ENCODE measurements around the gene HTRA2. TPM values are rescaled to one million over a fixed set of nuclear protein-coding genes. Genes with fewer than 3 reads are reported as not detected.

HTRA2 gene
- total RNA-seq, 1 donor from 2014 or later = 53.1 TPM

DNA sequence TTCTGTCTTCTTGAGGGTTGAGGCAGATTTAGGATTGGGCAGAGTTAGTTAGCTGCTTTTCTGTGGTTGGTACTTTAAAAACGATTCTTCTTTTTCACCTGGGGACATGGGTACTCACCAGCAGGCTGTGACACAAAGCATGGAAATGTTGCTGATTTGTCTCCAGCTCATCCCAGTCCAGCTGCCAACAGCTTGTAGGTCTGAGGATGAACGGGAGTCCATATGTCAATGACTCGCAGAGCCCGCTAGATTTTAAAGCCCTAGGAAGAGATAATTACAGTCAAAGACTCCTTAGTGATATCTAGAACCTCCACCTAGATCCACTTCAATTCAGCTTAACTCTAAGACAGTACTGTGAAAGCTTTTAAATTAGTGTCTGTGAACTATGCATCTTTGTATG lies 45.6 kb downstream of the HTRA2 start:
- Mint-ChIP-seq H3K36me3 (ENCODE audit: low read depth) (no peaks in the 10 kb centered on the region), H3K27me3 (no peaks in the 10 kb centered on the region), H3K4me3 (no peak overlapping the region), H3K27ac (no peak overlapping the region), H3K4me1 (peaks cover 37% of the 10 kb centered on the region), H3K9me3 (no peaks in the 10 kb centered on the region)
- TF ChIP-seq, protein P1, sequence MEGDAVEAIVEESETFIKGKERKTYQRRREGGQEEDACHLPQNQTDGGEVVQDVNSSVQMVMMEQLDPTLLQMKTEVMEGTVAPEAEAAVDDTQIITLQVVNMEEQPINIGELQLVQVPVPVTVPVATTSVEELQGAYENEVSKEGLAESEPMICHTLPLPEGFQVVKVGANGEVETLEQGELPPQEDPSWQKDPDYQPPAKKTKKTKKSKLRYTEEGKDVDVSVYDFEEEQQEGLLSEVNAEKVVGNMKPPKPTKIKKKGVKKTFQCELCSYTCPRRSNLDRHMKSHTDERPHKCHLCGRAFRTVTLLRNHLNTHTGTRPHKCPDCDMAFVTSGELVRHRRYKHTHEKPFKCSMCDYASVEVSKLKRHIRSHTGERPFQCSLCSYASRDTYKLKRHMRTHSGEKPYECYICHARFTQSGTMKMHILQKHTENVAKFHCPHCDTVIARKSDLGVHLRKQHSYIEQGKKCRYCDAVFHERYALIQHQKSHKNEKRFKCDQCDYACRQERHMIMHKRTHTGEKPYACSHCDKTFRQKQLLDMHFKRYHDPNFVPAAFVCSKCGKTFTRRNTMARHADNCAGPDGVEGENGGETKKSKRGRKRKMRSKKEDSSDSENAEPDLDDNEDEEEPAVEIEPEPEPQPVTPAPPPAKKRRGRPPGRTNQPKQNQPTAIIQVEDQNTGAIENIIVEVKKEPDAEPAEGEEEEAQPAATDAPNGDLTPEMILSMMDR (IDR thresholded peaks at IDR 0.05) = no peak
- DNase-seq (no peak), ATAC-seq (ENCODE audit: low read depth) (no peak)
- intact Hi-C loops (cut with micrococcal nuclease) = no loop called here
- CTCF ChIA-PET = interaction anchor here (2.4 to 3.5 kb wide), 2 partner anchors 10 to 13 kb away, joined by 11 to 21 read pairs; no protein-coding TSS in a partner anchor
- POLR2A ChIA-PET = interaction anchor here (1.1 to 2.5 kb wide), 5 partner anchors 20 to 154 kb away, joined by 3 to 6 read pairs (median 5); partner anchors contain the start of genes C2orf81 and HTRA2

DNA sequence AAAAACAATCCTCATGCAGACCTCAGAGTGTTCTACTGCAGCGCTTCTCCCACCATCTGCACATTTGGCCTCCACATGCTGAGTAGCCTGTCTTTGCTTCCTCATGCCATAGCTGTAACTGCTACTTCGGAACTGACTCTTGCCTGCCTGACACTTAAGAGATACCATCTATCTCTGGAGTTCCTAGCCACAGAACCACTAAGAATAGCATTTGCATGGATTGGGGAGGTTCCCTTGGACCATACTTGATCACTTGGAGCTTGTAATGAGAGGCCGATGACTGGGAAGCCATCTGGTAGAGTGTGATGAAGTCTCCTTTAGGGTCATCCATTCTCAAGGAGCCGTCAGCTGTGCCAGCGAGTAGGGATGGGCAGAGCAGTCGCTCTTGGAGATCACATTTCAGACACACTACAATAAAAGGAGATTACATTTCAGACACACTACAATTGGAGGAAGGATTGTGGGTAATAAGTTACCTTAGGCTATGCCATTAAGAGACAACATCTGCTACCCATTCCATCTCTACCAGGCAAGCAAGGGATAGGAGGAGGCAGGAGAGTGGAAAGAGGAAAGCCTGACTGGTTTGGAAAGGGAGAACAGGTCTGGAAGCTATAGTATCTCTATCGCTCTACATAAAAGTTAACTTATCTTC lies 46.6 kb downstream of the HTRA2 start:
- ChIA-PET POLR2A (interaction anchor here (0.8 to 2.5 kb wide), 7 partner anchors 20 to 162 kb away, joined by 3 to 6 read pairs (median 5); partner anchors contain the start of genes AUP1, HTRA2 and WBP1), CTCF (interaction anchor here (1.1 to 3.5 kb wide), 4 partner anchors 12 to 241 kb away, joined by 3 to 21 read pairs (median 4); partner anchors contain the start of genes CCDC142 and TTC31)
- intact Hi-C loops (cut with micrococcal nuclease) = no loop called here
- TF ChIP-seq, protein P1 (IDR thresholded peaks at IDR 0.05) = no peak
- DNase-seq = no peak
- Mint-ChIP-seq H3K27me3 (no peaks in the 10 kb centered on the region), H3K36me3 (ENCODE audit: low read depth) (no peaks in the 10 kb centered on the region), H3K4me3 (no peak overlapping the region), H3K4me1 (peaks cover 37% of the 10 kb centered on the region), H3K9me3 (no peaks in the 10 kb centered on the region), H3K27ac (peak overlapping the region; percentile 46)
- no peak for ATAC-seq (ENCODE audit: low read depth)

DNA sequence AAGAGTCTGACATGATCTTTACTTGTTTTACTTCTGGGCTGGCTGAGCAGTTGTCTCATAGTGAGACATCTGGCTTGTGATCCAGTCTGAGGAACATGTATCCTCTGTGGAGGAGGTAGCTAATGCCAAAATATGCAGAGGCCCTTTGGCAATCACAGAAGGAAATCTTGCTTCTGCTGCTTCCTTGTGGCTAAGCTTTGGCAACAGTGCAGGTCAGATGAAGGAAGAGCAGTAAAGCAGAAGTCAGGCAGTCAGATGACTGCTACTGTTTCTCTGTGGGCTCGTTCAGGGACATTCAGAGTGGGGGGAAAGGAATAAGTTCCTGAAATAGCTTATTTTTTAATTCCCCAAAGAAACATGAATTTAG lies 47.1 kb downstream of the HTRA2 start:
- Mint-ChIP-seq H3K4me3 (no peak overlapping the region), H3K27me3 (no peaks in the 10 kb centered on the region), H3K9me3 (no peaks in the 10 kb centered on the region), H3K4me1 (peaks cover 37% of the 10 kb centered on the region), H3K27ac (peak overlapping the region; percentile 46), H3K36me3 (ENCODE audit: low read depth) (no peaks in the 10 kb centered on the region)
- ATAC-seq (ENCODE audit: low read depth) = peak; percentile 22
- TF ChIP-seq, protein P1 (IDR thresholded peaks at IDR 0.05) = no peak
- no peak for DNase-seq
- intact Hi-C loops (cut with micrococcal nuclease) = no loop called here
- POLR2A ChIA-PET = interaction anchor here (0.8 to 1.6 kb wide), 7 partner anchors 21 to 162 kb away, joined by 3 to 5 read pairs (median 4); partner anchors contain the start of genes AUP1, CCDC142, HTRA2 and TTC31
- CTCF ChIA-PET = interaction anchor here (1.1 to 3.5 kb wide), 4 partner anchors 11 to 242 kb away, joined by 3 to 21 read pairs (median 4); partner anchors contain the start of genes CCDC142 and TTC31

DNA sequence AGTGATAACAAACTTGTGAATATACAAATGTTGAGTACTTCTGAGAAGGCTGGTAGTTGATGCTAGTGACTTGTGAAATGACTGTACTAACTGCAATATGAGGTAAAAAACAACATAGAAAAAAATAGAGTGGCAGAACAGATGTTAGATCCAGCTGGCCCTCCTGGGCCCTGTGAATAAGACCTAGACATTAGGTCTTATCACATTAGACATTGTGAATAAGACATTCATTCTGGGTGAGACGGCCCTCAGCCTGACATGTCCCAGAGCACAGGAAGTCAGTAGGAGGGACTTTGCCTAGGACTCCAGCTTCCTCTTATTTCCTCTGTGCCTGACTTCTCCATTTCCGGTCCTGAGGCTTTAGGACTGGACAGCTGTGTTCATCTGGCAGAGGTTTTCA lies 47.7 kb downstream of the HTRA2 start:
- Mint-ChIP-seq H3K36me3 (ENCODE audit: low read depth) (no peaks in the 10 kb centered on the region), H3K27ac (peak overlapping the region; percentile 46), H3K9me3 (no peaks in the 10 kb centered on the region), H3K4me1 (peaks cover 37% of the 10 kb centered on the region), H3K4me3 (no peak overlapping the region), H3K27me3 (no peaks in the 10 kb centered on the region)
- CTCF ChIA-PET = interaction anchor here (1.7 to 3.5 kb wide), 2 partner anchors 11 to 45 kb away, joined by 4 to 21 read pairs; no protein-coding TSS in a partner anchor
- DNase-seq = no peak
- POLR2A ChIA-PET = interaction anchor here (1.1 to 1.6 kb wide), 6 partner anchors 21 to 163 kb away, joined by 3 to 5 read pairs (median 4); partner anchors contain the start of genes AUP1, CCDC142, HTRA2 and TTC31
- intact Hi-C loops (cut with micrococcal nuclease) = no loop called here
- peak; percentile 29 for ATAC-seq (ENCODE audit: low read depth)
- TF ChIP-seq, protein P1 (IDR thresholded peaks at IDR 0.05) = no peak

DNA sequence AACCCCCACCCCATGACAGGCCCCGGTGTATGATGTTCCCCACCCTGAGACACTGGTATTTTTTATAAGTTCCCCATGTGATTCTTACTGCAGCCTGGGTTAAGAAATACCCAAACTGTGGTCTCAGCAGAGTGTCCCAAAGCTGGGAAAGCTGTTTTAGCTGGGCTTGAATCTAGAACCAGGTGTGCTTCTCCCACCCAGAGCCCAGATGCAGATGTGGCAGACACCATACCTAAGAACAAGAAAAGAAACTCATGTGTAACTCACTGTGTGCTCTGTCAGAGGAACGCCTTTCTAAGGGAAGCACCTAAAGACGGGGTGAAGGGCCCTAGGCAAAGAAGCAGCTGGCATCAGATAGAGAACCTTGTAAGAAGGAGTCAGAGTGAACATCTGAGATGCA lies 48.7 kb downstream of the HTRA2 start:
- intact Hi-C loops (cut with micrococcal nuclease) = no loop called here
- no peaks in the 10 kb centered on the region for H3K36me3 Mint-ChIP-seq (ENCODE audit: low read depth)
- H3K4me3 Mint-ChIP-seq = no peak overlapping the region
- DNase-seq (no peak), ATAC-seq (ENCODE audit: low read depth) (no peak)
- TF ChIP-seq, protein P1 (IDR thresholded peaks at IDR 0.05) = no peak
- H3K27ac Mint-ChIP-seq = no peak overlapping the region
- H3K27me3 Mint-ChIP-seq = no peaks in the 10 kb centered on the region
- H3K4me1 Mint-ChIP-seq = peaks cover 35% of the 10 kb centered on the region
- CTCF ChIA-PET = interaction anchor here (3.5 kb wide), 1 partner anchor 10 kb away, joined by 21 read pairs; no protein-coding TSS in a partner anchor
- no peaks in the 10 kb centered on the region for H3K9me3 Mint-ChIP-seq
- POLR2A ChIA-PET = interaction anchor here (1.6 kb wide), 1 partner anchor 96 kb away, joined by 4 read pairs; the partner anchor contains the start of genes CCDC142 and TTC31

Data from activated B cell treated with CpG ODN at 0.5 μM for 24 hours (primary cell).